Measurements from ENCODE around the gene LRRN1.
"Not testable (repeated sequence)": the region's sequence is repeated elsewhere in the genome, so short reads cannot be mapped to it uniquely, and the experiment has no call there.

LRRN1 gene

DNA sequence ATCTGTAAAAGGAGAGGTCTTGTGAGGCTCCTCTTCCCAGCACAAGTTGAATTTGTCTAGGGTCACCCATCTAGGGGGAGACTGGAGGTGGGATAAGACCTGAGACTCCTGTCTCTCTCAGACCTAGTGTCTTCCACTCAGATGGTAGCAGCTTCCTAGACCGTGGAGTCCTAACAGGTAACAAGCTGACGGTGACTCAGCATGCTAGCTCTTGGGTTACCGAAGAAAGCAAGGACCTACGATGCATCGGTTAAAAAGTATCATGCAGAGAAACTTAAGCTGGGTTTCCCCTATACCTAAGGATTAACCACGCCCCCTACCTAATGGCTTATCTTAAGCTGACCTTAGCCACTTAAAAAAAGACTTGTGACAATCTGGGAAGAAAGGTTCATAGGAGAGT lies 7.6 kb downstream of the LRRN1 start:
- H3K4me3 ChIP-seq (ENCODE audit: low read depth, low read length): no peak overlapping the region

DNA sequence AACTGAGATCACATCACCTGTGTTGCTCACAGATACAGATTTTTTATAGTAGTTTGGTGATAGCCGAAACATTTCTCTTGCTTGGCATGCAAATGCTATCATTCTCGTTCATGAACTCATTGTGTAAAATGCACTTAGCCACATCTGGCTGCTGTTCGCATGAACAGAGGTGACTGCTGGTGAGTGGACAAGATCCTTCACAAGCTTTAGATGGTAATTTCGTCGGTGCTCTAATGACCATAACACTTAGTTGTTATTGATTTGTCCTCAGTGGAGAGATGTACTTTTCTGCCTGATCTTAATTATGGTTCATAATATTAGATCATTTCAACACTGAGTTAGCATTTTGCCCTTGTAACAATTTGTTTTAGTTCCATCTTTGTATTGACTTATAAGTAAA lies 13.8 kb downstream of the LRRN1 start:
- no peak overlapping the region for H3K4me3 ChIP-seq (ENCODE audit: low read depth, low read length)

GRCh38 chr3:3815206-3815605 lies 16.0 kb downstream of the LRRN1 start:
- H3K4me3 ChIP-seq (ENCODE audit: low read depth, low read length): no peak overlapping the region

DNA sequence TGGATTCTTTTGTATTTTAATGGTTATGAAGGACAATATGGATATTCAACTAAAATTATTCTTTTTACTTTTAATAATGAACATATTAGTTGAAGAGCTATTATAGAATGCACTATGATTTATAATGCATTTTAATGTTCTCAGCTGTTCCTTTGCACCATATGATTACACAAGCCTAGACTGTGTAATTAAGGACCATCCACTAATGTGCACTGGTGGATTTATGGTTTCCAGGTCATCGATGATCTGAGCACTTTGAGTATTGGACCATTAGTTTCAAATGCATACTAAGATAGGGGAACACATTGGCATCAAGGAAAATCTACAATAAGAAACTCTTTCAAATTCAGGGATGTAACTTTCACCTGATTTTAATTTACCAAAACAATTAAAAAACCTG lies 16.8 kb downstream of the LRRN1 start:
- no peak overlapping the region for H3K4me3 ChIP-seq (ENCODE audit: low read depth, low read length)

DNA sequence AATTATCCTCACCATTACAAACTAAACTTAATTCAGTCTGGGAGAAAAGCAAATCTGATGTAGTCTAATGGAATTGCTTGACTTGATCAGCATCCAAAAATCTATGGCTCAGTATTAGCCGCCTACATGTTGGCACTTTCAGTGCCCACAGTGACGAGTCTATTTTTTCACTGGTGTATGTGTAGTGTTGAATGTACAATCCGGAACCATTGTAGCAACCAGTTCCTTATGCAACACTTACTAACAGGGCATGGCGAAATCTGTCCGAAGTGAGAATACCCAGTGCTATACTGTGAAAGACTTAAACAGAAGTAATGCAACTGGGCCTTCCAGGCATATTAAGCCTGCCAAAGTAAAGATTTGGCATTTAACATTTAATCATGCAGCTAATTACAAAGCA lies 18.6 kb downstream of the LRRN1 start:
- no peak overlapping the region for H3K4me3 ChIP-seq (ENCODE audit: low read depth, low read length)

- no peak overlapping the region for H3K4me3 ChIP-seq (ENCODE audit: low read depth, low read length)
These were observed 22.5 kb downstream of the LRRN1 start for GRCh38 chr3:3821777-3822176.

GRCh38 chr3:3825035-3825434 lies 25.8 kb downstream of the LRRN1 start:
- no peak overlapping the region for H3K4me3 ChIP-seq (ENCODE audit: low read depth, low read length)

DNA sequence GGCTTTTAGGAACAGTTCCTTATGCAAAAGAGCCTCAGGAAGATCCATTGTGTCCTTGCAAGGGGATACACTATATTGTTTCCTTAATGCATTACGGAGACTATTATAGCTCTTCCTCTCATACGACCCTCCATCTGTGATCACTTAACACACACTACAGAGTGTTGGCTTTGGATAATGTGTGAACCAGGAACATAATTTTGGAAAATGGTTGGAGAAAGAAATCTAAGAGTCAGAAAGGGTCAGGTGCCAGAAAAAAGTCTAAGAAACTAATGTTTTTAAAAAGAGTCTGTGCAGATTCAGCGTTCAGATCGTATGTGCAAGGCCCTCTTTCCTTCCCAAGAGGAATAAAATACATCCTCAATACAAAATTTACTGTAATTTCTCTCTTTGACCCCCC lies 27.3 kb downstream of the LRRN1 start:
- no peak overlapping the region for H3K4me3 ChIP-seq (ENCODE audit: low read depth, low read length)

DNA sequence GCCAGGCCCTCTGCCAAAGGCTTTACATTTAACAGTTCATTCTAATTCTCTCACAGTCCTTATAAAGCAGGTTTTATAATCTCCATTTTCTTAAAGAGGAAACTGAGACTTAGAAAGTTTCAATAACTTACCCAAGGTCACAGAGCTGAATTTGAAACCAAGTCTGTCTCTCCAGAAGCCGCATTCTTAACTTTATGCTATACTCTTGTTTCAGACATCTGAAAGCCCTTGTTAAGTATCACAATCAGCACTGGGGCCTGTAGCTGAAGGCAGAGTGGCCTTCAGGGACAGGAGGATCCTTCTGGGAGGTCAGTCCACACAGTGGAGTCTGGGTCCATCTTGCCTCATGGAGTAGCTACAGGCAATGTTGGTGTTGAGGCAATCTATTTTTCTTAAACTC lies 27.9 kb downstream of the LRRN1 start:
- H3K4me3 ChIP-seq (ENCODE audit: low read depth, low read length): no peak overlapping the region

DNA sequence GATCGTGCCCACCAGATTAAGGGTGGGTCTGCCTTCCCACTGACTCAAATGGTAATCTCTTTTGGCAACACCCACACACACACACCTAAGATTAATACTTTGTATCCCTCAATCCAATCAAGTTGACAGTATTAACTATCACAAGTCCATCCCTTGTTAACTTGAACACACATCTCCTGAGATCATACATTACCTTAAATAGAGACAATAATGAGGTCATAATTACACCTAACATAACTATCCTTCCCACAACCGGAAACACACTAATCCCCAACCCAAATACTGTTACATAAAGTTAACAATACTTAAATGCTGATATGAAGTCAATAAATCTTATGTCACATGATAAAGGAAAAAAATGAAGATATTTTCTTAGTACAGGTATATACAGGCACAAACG lies 29.2 kb downstream of the LRRN1 start:
- H3K4me3 ChIP-seq (ENCODE audit: low read depth, low read length): not testable (repeated sequence)

DNA sequence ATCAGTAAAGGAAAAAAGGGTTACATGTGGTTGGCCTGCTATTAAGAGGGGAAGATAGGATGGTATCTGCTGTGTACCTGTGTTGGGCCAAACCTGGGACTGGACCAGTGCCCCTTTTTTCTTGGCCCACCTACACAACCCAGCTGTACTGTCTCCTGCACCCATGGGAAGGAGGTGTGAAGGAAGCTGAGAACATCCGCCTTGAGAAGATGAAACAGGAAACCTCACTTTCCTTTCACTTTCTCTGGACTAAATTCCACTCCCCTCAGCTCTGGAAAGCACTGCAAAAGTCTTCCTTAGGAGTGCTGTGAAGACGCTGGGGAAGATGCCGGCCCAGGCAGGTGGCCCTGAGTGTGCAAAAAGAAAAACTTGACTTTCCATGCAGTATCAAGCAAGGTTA lies 37.6 kb downstream of the LRRN1 start:
- H3K4me3 ChIP-seq (ENCODE audit: low read depth, low read length): no peak overlapping the region

- no peak overlapping the region for H3K4me3 ChIP-seq (ENCODE audit: low read depth, low read length)
These were observed 43.1 kb downstream of the LRRN1 start for GRCh38 chr3:3842356-3842755.

- H3K4me3 ChIP-seq (ENCODE audit: low read depth, low read length): no peak overlapping the region
These were observed 49.0 kb downstream of the LRRN1 start for GRCh38 chr3:3847994-3848922.

DNA sequence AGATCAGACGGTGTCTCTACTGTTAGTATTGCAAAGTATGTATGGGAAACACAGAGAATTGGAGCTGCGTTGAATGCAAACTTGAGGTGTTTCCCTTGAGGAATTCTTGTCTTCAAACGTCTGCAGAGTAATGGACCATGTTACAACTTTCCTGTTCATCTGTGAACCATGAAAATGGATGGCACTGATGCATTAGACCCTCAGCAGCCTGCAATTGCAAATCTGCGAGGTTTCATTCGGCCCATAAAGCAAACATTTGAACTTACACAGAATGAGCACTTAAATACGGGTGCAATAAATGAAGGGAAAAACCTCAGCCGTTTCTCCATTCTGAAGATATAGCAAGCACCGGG lies 49.7 kb downstream of the LRRN1 start:
- no peak overlapping the region for H3K4me3 ChIP-seq (ENCODE audit: low read depth, low read length)

DNA sequence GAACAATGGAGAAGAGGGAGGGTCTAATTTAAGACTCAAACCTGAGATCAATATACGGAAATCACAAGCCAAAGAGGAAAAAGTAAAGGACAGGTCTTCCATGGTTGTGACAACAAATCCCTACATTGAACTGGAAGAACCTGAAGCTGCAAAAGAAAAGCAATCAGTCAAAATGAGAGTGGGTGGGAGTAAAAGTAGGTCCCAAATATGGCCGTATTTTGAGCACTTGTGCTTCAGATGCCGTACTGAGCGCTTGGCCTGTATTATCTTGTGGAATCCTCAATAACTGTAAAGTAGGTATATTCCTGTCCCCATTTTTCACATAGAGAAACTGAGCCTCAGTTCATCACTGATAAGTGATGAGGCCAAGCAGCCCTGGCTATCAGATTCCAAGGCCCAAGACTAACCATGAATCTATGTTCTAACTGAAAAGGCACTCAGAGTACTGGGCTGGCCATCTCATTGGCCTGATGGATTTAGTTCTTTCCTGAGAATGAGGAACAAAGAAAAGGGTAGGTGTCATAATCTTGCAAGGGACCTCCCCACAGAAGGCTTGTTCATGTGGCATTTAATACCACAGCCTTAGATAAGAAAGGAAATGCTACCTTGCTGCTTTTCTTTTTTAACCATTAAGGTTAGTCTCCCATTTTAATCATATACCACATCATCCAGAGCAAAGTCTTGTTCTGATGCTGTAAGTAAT lies 52.5 kb downstream of the LRRN1 start:
- H3K4me3 ChIP-seq (ENCODE audit: low read depth, low read length): no peak overlapping the region

- H3K4me3 ChIP-seq (ENCODE audit: low read depth, low read length): no peak overlapping the region
These were observed 54.3 kb downstream of the LRRN1 start for GRCh38 chr3:3853544-3853943.

DNA sequence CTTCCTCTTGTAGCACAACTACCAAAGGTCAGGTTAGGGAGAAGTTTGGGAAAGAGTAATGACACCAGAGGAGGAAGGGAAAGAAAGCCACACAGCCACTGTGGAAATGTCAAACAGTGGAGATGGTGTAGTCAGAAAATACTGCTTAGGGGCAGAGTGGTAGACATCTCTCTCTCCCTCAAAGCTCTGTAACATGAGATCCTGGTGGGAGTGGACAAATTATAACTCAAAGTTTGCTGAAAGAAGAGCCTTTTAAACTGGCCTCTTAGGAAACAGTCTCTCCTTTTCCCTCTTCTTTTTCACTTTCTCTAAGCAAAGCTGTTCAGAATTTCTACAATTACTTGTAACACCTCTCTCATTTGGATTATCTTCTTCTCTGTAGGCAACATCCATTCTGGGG lies 55.8 kb downstream of the LRRN1 start:
- no peak overlapping the region for H3K4me3 ChIP-seq (ENCODE audit: low read depth, low read length)

GRCh38 chr3:3860235-3860634 lies 61.0 kb downstream of the LRRN1 start:
- no peak overlapping the region for H3K4me3 ChIP-seq (ENCODE audit: low read depth, low read length)

- H3K4me3 ChIP-seq (ENCODE audit: low read depth, low read length): no peak overlapping the region
These were observed 63.3 kb downstream of the LRRN1 start for GRCh38 chr3:3862534-3862933.

DNA sequence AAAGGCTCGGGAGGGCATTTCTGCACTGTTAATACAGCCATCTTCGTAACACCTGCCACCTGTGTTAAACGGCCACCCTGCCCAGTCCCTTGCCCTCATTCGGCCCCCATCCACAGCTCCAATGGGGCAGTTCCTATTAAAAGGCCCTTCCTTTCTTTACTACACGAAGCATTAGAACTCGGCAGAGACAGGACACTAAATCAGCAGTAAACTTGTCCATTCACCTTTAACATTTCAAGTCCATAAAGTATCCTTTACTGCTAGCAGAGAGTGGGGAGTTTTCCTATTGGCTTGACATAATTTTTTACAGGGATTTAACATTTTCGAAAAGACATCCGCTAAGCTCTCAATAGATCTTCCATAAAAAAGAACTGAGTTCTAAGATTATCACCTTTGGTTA lies 76.3 kb downstream of the LRRN1 start:
- no peak overlapping the region for H3K4me3 ChIP-seq (ENCODE audit: low read depth, low read length)

GRCh38 chr3:3881050-3881449 lies 81.8 kb downstream of the LRRN1 start:
- H3K4me3 ChIP-seq (ENCODE audit: low read depth, low read length): no peak overlapping the region

GRCh38 chr3:3887311-3887710 lies 88.1 kb downstream of the LRRN1 start:
- H3K4me3 ChIP-seq (ENCODE audit: low read depth, low read length): not testable (repeated sequence)

Measured in iPS-11a (cell line).